PFSK-1 (cell line): Measurements from ENCODE around the gene STON2.

ENCODE experiments used
- FOXP2 ChIP-seq: optimal IDR thresholded peaks from 2 replicates; pipeline ENCODE3; 2011; ENCODE audit warnings: borderline replicate concordance, control low read depth, inconsistent platforms; ENCODE audit not compliant: insufficient read depth; ENCODE audit errors: extremely low read length, extremely low read depth
- POLR2AphosphoS5 ChIP-seq: IDR thresholded peaks from 2 replicates; pipeline ENCODE4 v1.6.1; 2012; ENCODE audit warnings: low read depth, mild to moderate bottlenecking, control low read depth, low read length, moderate library complexity
- SIN3A ChIP-seq: IDR thresholded peaks from 2 replicates; pipeline ENCODE4 v1.6.1; 2012; ENCODE audit warnings: mild to moderate bottlenecking, low read length, moderate library complexity, borderline replicate concordance; ENCODE audit not compliant: insufficient read depth
- TAF1 ChIP-seq: IDR thresholded peaks from 2 replicates; pipeline ENCODE4 v1.6.1; 2012; ENCODE audit warnings: low read length, control low read depth, borderline replicate concordance; ENCODE audit not compliant: insufficient read depth
- TF ChIP-seq, protein P1 (sequence below), 2 experiments: IDR thresholded peaks; 2 replicates each; pipeline versions ENCODE4 v1.6.1 to v1.8.0; 2011 to 2012; ENCODE audit warnings: low read depth in 2 of 2, low read length in 2 of 2, control low read depth in 1 of 2, inconsistent platforms in 1 of 2, mild to moderate bottlenecking in 1 of 2, moderate library complexity in 1 of 2; ENCODE audit not compliant: insufficient read depth in 1 of 2

The STON2 gene

DNA sequence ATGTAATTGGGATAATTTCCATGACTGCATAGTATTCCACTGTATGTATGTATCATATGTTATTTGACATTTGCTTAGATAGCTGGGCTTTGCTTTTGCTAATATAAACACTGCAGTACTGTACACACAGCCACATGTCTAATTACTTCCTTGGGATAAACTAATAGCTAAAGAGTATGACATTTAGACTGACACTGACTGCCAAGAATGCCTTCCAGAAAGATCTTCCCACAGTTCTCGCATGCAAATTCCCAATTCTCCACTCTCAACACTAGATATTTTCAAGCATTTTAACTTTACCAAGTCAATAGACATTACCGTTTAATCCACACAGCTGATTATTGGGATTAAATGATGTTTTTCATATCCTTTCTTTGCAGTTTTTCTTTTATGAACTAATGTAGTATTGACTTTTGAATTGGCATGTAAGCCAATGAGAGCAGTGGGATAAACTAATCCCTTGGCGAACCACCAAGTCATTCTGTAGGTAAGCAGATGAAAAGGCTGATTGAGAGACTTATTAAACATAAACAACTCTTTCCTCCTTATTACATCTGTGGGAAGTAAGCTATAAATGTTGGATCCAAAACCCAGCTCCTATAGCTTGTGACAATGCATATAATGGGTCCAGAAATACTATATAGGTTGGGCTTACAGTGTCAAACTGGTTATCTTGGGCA lies 55.5 kb downstream of the STON2 start:
- TF ChIP-seq POLR2AphosphoS5 (no peak), TAF1 (no peak), FOXP2 (no peak), SIN3A (no peak)
- TF ChIP-seq, protein P1, sequence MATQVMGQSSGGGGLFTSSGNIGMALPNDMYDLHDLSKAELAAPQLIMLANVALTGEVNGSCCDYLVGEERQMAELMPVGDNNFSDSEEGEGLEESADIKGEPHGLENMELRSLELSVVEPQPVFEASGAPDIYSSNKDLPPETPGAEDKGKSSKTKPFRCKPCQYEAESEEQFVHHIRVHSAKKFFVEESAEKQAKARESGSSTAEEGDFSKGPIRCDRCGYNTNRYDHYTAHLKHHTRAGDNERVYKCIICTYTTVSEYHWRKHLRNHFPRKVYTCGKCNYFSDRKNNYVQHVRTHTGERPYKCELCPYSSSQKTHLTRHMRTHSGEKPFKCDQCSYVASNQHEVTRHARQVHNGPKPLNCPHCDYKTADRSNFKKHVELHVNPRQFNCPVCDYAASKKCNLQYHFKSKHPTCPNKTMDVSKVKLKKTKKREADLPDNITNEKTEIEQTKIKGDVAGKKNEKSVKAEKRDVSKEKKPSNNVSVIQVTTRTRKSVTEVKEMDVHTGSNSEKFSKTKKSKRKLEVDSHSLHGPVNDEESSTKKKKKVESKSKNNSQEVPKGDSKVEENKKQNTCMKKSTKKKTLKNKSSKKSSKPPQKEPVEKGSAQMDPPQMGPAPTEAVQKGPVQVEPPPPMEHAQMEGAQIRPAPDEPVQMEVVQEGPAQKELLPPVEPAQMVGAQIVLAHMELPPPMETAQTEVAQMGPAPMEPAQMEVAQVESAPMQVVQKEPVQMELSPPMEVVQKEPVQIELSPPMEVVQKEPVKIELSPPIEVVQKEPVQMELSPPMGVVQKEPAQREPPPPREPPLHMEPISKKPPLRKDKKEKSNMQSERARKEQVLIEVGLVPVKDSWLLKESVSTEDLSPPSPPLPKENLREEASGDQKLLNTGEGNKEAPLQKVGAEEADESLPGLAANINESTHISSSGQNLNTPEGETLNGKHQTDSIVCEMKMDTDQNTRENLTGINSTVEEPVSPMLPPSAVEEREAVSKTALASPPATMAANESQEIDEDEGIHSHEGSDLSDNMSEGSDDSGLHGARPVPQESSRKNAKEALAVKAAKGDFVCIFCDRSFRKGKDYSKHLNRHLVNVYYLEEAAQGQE (IDR thresholded peaks at IDR 0.05; ENCODE audit: insufficient read depth in 1 of 2, low read depth in 2 of 2, low read length in 2 of 2): no peak

DNA sequence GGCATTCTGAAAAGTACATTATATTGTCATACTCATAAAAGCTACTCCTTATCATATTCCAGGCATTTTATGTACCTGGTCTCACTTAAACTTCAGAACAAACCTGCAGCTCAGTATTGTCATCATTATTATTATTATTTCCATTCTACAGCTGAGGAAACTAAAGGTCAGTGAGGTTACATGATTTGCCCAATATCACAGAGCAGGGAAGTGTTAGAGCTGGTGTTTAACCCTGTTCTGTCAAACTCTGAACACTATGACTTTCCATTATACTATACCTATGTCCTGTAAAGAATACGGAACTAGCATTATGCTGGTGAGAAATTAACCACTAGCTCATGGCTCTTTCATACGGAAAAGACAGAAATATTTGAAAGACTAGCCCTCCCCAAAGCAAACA lies 56.4 kb downstream of the STON2 start:
- TF ChIP-seq SIN3A: no peak
- no peak for TF ChIP-seq FOXP2
- TF ChIP-seq POLR2AphosphoS5: no peak
- TF ChIP-seq TAF1: no peak
- TF ChIP-seq, protein P1 (IDR thresholded peaks at IDR 0.05; ENCODE audit: insufficient read depth in 1 of 2, low read depth in 2 of 2, low read length in 2 of 2): no peak

DNA sequence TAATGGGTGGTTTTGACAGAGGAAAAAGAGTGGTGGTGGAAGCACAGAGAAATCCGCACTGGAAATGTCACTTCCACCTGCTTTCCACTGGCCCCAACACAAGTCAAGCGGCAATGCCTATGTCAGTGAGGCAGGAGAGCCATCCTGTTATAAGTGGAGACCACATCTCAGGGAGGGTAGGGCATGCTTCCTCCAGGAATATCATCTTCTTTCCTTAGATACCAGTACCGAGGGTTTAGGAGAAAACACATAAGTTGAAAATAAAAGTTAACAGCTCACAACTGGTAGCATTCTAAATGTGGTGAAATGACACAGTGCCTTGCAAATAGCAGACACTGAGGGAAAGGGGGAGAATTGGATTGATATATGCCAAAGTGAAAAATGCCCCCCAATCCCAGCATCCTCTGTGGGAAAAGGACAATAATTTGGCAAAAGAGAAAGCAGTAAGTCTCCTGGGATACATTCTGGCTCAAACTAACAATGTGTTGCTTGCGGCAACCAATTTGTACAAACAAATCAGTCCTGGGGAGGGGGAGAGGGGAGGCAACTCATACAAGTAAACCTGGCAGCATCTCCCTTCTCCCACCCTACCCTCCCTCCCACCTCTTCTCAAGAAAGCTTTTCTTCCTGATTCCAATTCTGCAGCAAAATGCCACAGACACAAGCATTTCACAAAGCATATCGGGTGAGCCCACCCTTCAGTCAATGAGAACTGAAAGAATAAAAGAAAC lies 57.1 kb downstream of the STON2 start:
- TF ChIP-seq POLR2AphosphoS5 (no peak), FOXP2 (no peak), TAF1 (no peak), SIN3A (no peak)
- TF ChIP-seq, protein P1 (IDR thresholded peaks at IDR 0.05; ENCODE audit: insufficient read depth in 1 of 2, low read depth in 2 of 2, low read length in 2 of 2): no peak

DNA sequence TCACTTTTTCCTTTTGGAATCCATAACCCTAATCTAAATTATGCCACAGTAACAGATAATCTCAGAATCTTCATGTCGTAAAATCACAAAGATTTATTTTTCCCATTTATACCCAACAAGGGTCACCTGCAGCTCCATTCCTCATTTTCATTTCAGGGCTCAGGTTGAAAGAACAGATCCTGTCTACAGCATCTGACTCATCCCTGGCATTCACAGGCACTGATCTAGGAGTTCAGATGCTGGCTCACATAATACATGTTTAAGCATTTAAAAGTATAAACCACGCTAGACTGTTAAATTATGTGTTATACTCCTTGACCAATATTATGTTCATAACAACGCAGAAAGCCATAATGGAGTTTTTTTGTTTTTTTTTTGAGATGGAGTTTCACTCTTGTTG lies 58.3 kb downstream of the STON2 start:
- no peak for TF ChIP-seq POLR2AphosphoS5
- no peak for TF ChIP-seq FOXP2
- TF ChIP-seq, protein P1 (IDR thresholded peaks at IDR 0.05; ENCODE audit: insufficient read depth in 1 of 2, low read depth in 2 of 2, low read length in 2 of 2): no peak
- no peak for TF ChIP-seq SIN3A
- TF ChIP-seq TAF1: no peak
